C4-2B (cell line): ENCODE results near the gene CBY1.

Experiments
- CTCF ChIP-seq: fragments of 450-650 bp; conservative IDR thresholded peaks from 2 replicates; pipeline ENCODE4 v1.5.1; 2017; ENCODE audit warnings: mild to moderate bottlenecking
- ZFX ChIP-seq: fragments of 450-650 bp; IDR thresholded peaks from 2 replicates; pipeline ENCODE4 v1.6.1; 2017

GRCh38 chr22:38706901-38707195, 50.4 kb downstream of the CBY1 start:
- TF ChIP-seq CTCF (no peak), ZFX (no peak)
